HL-60/S4 treated with phorbol 12-myristate 13-acetate at 8.2 ng/mL for 4 days and 3 days (cell line): ENCODE data around the gene CD28.

Experiments used
- in situ Hi-C: fragments of 300-500 bp; cut with MboI; formaldehyde crosslinking; loops from 2 replicates; pipeline ENCODE4 v1.15.0; 2022; ENCODE audit warnings: low sequenced_read_pairs

CD28 gene

DNA sequence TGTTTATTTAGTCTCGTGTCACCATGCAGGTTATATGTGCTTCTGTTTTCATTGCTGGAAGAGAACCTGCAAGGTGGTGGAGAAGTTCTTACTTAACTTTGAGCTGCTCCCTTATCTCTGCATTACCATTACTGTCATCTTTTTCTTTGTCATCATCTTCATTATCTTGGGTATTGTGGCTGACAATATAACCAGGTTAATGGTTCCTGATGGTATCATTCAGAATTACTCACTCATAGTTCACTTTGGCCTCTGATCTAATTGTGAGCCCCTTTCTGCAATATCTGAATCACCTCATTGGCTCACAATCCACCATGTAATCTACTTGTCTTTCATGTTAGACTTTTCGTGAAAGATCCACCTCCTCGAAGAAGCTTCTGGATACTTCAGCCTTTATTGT, 5.0 kb downstream of the CD28 start:
- in situ Hi-C loops = no loop called here

DNA sequence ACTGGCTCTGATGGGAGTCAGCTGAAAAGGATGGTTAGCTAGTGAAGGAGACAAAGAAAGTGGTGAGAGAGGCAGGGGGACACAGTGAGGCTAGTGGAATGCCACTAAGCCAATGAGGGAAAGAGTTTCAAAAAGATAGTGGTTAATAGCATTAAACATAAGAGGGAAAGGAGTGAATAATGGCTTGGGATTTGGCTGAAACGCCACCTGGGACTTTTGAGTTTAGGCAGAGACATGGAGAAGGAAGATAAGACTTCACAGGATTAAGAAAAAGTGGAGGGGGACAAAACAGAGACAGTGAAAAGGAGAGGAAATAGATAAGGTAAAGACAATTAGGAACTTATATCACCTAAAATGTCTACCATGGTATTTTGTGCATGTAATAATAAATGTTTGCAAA, 6.9 kb downstream of the CD28 start:
- in situ Hi-C loops = no loop called here

- in situ Hi-C loops = no loop called here
These were observed 7.7 kb downstream of the CD28 start for GRCh38 chr2:203714112-203714511.

- in situ Hi-C loops = no loop called here
These were observed 9.3 kb downstream of the CD28 start for GRCh38 chr2:203715744-203716143.

DNA sequence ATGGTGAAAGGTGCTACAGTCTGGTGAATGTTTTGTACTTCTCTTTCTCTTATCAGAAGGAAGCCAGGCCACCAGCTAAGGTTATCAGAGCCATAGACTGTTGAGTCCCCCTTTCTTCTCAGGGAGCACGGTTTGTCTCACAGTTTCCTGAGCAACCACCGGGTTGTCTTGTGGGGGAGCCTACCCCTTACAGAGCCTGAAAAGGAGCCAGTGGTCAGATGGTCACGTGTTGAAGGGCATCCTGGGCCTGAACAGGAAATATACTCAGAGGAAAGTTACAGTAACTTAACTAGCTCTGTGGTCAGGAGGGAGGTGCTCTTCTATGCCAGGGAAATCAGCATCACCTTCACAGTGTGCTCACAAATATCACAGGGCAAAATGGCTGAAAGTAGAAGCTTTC, 11.6 kb downstream of the CD28 start:
- in situ Hi-C loops = no loop called here

- in situ Hi-C loops = no loop called here
These were observed 13.3 kb downstream of the CD28 start for GRCh38 chr2:203719456-203720410.

DNA sequence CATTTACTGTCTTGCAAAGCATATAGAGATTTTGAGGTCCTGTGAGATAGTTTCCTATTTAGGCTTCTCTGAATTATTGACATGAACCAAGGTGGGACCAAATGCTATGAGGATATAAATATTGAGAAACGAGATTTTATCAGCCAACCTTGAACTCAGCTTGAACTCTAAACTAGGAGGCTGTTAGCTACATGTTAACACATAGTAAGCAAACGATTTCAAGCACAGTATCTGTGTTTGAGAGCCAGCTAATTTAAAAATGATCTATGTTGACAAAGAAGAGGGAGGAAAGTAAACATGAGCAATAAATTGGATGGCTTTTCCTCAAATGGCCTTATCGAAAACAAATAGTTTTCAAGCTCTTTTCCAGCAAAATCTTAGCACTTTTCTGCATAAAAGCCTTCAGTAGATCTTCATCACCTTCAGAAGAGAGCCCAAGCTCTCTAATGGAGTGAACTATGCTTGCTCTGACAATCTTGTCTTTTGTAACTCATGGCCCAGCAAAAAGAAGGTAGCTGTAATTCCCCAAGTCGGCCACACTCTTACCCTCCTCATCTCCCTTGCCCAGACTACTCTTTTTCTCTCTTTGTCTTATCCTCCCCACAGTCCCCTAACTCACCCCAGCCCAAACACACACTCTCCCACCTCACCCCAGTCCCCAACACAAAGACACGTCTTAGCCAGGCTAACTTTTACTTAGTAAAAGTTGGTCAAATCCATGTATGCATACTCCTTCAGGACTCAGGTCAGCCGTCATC, 14.7 kb downstream of the CD28 start:
- in situ Hi-C loops = no loop called here

GRCh38 chr2:203721781-203722300, 15.4 kb downstream of the CD28 start:
- in situ Hi-C loops = no loop called here

DNA sequence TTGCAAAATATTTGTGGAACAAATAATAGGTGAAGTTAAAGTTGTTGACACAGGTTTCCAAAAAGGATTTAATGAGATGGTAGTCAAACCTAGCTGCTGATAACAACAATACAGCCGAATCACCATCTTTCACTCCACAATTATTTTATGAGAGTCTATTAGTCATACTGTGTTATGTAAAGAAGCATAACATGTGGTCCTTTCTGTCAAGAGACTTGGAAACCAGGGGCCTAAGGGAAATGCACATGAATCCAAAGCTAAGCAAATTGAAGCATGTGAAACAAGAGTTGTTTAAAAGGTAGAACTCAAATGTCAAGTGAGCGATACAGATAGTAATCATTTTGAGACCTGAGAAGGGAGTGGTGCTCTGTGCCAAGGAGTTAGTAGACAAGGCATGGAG, 16.0 kb downstream of the CD28 start:
- in situ Hi-C loops = no loop called here

DNA sequence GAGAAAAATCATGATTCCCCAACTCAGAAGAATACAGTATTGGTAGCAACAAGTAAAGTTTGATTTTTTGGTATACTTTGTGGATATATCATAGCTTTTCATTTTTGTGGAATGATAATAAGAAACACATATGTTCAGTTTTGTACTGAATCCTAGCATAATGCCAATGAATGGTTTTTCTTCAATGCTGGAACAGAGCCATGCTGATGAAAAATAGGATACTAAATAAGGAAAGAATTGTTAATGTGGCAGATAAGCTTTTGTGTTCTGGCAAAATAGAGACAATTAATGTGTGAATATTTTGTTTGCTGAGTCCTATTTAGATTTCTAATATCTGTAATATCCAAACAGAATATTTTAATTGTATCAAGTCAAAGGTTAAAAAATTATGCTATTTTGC, 21.9 kb downstream of the CD28 start:
- in situ Hi-C loops = no loop called here

DNA sequence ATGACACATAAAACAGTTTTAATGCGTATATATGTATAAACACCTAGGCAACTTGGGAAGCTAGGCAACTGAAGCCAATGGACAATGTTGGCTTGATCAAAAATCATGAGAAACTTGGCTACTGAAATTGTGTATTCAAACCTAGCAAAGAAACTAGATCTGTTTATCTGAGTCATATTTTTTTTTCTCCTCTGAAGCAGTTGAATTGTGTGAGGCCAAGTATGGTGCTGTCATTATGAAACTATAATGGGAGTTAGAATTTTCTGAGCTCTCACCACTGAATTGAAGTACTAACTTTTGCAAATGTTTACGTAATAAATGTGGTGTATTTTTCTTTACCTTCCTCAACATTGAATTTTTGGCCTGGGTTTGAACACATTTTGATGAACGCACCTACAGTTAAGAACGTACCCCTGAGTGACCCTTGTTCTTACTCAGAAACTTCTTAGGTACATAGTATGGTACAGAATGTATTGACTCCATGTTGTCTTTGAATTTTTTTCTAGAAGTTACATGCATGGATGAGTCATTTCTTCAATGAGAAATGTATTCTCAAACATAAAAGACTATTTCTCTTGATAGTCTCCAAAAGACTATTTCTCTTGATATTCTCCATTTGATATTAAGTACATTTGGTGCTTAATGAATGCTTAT, 23.8 kb downstream of the CD28 start:
- in situ Hi-C loops = no loop called here

DNA sequence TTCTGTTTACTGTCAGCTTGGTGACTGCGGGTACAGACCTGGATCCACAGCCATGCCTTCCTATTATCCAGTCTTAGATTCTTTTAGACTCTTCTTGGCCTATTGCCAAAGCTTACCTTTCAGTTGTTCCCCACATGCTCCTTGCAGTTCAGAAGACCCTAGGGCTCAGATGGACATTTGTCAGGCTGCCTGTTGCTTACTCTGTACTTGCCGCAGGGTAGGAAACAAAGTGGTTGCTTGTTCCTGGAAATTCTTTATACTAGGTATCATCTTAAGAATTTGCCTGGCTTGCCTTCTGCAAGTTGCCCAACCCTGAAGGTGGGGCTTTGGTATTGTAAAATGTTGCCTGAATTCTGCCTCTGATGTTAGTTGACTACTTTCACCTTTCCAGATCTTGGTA, 24.4 kb downstream of the CD28 start:
- in situ Hi-C loops = no loop called here

DNA sequence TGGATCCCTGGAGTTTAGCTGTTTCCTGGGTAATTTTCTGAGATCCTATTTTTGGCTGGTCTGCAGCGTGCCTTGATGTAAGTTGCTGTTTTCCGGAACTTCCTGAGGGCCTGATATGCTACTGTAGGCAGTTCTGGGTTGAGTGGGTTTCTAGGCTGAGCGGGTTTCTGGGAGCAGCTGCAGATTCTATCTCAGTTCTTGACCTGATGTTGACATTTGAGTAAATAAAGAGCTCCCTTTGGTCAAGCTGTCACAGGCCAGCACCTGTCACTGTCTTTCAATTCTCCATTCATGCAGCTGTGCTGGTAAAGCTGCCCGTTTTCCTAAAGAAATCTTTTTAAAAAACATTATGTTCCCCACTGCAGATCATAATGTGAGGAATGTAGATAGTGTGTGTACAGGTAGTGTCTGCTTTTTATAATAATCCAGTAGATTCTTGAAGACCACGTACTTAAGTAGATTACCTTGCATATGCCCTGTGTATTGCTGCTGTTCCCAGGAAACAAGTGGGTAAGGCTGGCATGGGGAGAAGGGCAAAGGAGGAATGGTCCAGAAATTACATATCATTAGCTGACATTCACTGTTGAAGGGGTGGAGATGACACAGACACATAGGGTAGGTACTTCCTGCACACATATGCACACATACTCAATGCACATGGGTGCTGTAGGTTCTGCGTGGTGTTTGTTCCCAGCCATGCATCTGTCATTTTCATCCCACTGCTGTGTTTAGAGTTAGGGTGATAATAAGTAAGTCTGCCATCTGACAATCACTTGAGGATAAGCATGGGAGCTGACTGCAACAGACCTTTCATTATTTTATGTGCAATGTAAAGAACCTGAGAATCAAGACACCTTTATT, 25.9 kb downstream of the CD28 start:
- in situ Hi-C loops = no loop called here

DNA sequence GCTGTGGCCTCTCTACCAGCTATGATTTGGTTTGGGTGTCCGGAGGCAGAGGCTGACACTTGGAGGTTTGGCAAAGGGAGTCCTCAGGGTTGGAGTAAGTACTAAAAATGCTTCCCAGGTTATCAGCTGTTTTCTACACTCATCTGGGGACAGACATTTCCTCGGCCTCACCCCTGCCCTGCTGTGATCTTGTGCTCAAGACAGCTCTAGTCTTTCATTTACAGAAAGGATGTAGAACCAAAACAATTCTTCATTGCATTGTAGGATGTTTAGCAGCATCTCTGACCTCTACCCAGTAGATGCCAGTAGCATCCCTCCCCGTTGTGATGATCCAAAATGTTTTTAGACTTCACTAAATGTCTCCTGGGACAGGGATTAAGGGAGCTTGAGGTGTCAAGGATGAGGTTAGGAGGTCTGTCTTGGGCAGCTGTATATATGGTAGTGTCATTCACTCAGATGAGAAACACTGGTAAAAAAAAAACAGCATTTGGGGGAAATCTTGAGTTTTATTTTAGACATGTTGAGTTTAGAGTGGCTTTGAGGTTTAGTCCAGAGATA, 26.6 kb downstream of the CD28 start:
- in situ Hi-C loops = no loop called here

GRCh38 chr2:203733684-203734083, 27.2 kb downstream of the CD28 start:
- in situ Hi-C loops = no loop called here

- in situ Hi-C loops = no loop called here
These were observed 28.0 kb downstream of the CD28 start for GRCh38 chr2:203734276-203734983.

DNA sequence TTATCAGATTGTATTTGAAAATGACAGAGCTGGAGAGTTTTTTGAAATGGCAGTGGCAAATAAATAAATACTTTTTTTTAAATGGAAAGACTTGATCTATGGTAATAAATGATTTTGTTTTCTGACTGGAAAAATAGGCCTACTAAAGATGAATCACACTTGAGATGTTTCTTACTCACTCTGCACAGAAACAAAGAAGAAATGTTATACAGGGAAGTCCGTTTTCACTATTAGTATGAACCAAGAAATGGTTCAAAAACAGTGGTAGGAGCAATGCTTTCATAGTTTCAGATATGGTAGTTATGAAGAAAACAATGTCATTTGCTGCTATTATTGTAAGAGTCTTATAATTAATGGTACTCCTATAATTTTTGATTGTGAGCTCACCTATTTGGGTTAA, 30.9 kb downstream of the CD28 start:
- in situ Hi-C loops = no loop called here

- in situ Hi-C loops = no loop called here
These were observed 32.9 kb downstream of the CD28 start for GRCh38 chr2:203739351-203739750.

DNA sequence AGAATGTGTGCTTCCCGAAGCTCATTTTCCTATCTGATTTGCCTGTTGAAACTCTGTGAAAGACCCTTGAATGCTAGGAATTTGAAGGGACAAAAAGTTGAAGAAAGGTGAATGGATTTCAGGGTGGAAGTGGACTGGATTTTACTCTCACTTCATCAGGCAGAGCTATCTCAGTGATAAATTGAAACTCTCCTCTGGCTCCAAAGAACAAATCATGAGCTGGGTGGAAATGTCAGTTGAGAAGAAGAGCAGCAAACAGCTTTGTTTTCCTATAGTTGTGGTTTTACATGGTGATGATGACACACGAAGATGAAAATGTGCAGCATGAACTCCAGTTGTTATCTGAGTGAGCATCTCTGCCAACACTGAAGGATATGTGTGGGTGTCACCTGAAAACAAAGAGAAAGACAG, 34.4 kb downstream of the CD28 start:
- in situ Hi-C loops = no loop called here
